ENCODE results near the gene XPO4. TPM values are rescaled to one million over a fixed set of nuclear protein-coding genes. Genes with fewer than 3 reads are reported as not detected.
"Not testable (repeated sequence)": the region's sequence is repeated elsewhere in the genome, so short reads cannot be mapped to it uniquely, and the experiment has no call there.

The XPO4 gene
- 10 to 100 TPM; 19.7 to 19.8 TPM for total RNA-seq

GRCh38 chr13:20902438-20903163, at the start of gene XPO4:
TSS of gene XPO4 (minus strand) at chr13:20902746. CDS start at chr13:20902738, 8 bp downstream.
- peak; percentile 86 for DNase-seq
- Mint-ChIP-seq H3K36me3 (peaks cover 11% of the 10 kb centered on the region), H3K4me1 (peaks cover 28% of the 10 kb centered on the region), H3K9me3 (ENCODE audit: low read depth) (no peaks in the 10 kb centered on the region), H3K27me3 (no peaks in the 10 kb centered on the region), H3K27ac (peak within 1 kb of the TSS; percentile 94), H3K4me3 (peak within 1 kb of the TSS; percentile 96)
- ATAC-seq, result peak; percentile 96
- CTCF ChIA-PET, result interaction anchor here (0.6 to 1.2 kb wide), 5 partner anchors 11 to 274 kb away, joined by 3 to 4 read pairs (median 3); partner anchors contain the start of genes MRPL57 and SKA3

GRCh38 chr13:20948001-20948400, 45.5 kb upstream of the XPO4 start:
- CTCF ChIA-PET, result not testable (repeated sequence)

DNA sequence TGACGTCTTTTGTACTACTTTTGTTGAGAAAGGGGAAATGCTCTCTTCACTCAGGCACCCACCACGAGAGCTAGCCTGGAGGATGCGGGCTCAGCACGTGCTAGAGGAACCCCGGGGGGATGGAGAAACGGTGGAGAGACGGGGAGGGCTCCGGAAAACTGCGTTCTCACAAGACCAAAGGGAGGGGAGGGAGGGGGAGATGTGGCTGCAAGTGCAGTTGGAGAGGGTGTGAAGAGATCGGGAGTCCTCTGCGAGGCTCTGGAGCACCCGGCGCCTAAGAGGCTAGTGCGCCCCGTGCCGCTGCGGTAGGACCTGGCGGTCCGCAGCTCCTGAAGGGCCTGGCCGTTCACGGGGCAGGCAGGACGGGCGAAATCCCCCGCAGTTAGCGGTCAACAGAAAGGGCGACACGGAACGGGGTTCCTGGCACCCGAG, 43.4 kb upstream of the XPO4 start:
- Mint-ChIP-seq H3K36me3 (no peaks in the 10 kb centered on the region), H3K9me3 (ENCODE audit: low read depth) (no peaks in the 10 kb centered on the region), H3K27ac (no peak overlapping the region), H3K27me3 (peaks cover 49% of the 10 kb centered on the region), H3K4me1 (peaks cover 9% of the 10 kb centered on the region), H3K4me3 (no peak overlapping the region)
- DNase-seq (no peak), ATAC-seq (no peak)
- CTCF ChIA-PET, result no interaction called here

More at GRCh38 chr13:20948001-20948400, 45.5 kb upstream of the XPO4 start:
- not testable (repeated sequence) for H3K4me1 Mint-ChIP-seq; H3K9me3 Mint-ChIP-seq (ENCODE audit: low read depth); H3K36me3 Mint-ChIP-seq; ATAC-seq; DNase-seq; H3K4me3 Mint-ChIP-seq; H3K27ac Mint-ChIP-seq
- peaks cover 47% of the 10 kb centered on the region for H3K27me3 Mint-ChIP-seq

- no peak overlapping the region for H3K27ac Mint-ChIP-seq
- no peak overlapping the region for H3K4me3 Mint-ChIP-seq
- CTCF ChIA-PET, result interaction anchor here (0.8 to 1.9 kb wide), 14 partner anchors 9 to 615 kb away, joined by 3 to 10 read pairs (median 3); partner anchors contain the start of genes MRPL57 and SKA3
- H3K36me3 Mint-ChIP-seq, result no peaks in the 10 kb centered on the region
- H3K4me1 Mint-ChIP-seq, result peaks cover 9% of the 10 kb centered on the region
- DNase-seq (no peak), ATAC-seq (no peak)
- H3K9me3 Mint-ChIP-seq (ENCODE audit: low read depth), result no peaks in the 10 kb centered on the region
- H3K27me3 Mint-ChIP-seq, result peaks cover 36% of the 10 kb centered on the region
Measured at GRCh38 chr13:20942938-20943559, 40.5 kb upstream of the XPO4 start.

DNA sequence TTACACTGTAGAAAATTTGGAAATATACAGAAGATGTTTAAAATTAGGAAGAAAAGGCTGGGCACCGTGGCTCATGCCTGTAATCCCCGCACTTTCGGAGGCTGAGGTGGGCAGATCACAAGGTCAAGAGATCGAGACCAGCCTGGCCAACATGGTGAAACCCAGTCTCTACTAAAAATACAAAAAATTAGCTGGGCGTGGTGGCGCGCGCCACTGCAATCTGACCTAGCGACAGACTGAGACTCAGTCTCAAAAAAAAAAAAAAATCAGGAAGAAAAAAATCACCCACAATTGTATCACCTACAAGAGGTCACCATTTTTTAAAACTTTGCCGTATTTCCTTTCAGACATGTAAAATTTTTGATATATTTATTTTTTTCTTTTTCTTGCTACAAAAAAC, 38.0 kb upstream of the XPO4 start:
- H3K4me3 Mint-ChIP-seq; CTCF ChIA-PET; DNase-seq; H3K9me3 Mint-ChIP-seq (ENCODE audit: low read depth); ATAC-seq; H3K27ac Mint-ChIP-seq; H3K36me3 Mint-ChIP-seq; H3K4me1 Mint-ChIP-seq: not testable (repeated sequence)
- H3K27me3 Mint-ChIP-seq, result peaks cover 19% of the 10 kb centered on the region

DNA sequence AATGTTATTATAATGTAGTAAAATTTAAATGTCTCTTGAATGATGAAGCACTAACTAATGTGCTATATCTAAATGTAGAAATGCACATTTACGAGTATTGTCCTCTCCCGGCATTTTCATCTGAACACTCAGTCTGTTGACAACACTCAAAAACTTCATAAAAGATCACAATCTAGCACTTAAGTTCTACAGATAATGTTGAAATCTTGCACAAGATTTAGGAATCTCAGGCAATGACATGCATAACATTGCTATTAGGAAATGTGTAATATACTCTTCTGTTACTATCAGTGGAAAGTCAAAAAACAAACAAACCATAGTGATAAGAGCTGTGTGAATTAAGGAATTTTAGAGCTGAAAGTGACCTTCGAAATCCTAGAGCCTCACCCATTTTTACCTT, 37.5 kb upstream of the XPO4 start:
- peaks cover 16% of the 10 kb centered on the region for H3K27me3 Mint-ChIP-seq
- ATAC-seq (no peak), DNase-seq (no peak)
- CTCF ChIA-PET, result no interaction called here
- H3K27ac Mint-ChIP-seq, result no peak overlapping the region
- H3K4me3 Mint-ChIP-seq, result no peak overlapping the region
- H3K36me3 Mint-ChIP-seq, result no peaks in the 10 kb centered on the region
- H3K4me1 Mint-ChIP-seq, result peaks cover 2% of the 10 kb centered on the region
- no peaks in the 10 kb centered on the region for H3K9me3 Mint-ChIP-seq (ENCODE audit: low read depth)

- DNase-seq (no peak), ATAC-seq (no peak)
- Mint-ChIP-seq H3K4me3 (no peak overlapping the region), H3K9me3 (ENCODE audit: low read depth) (no peaks in the 10 kb centered on the region), H3K27ac (no peak overlapping the region), H3K36me3 (no peaks in the 10 kb centered on the region), H3K4me1 (peaks cover 2% of the 10 kb centered on the region), H3K27me3 (peaks cover 15% of the 10 kb centered on the region)
- CTCF ChIA-PET, result no interaction called here
Measured at GRCh38 chr13:20939662-20940061, 37.1 kb upstream of the XPO4 start.

DNA sequence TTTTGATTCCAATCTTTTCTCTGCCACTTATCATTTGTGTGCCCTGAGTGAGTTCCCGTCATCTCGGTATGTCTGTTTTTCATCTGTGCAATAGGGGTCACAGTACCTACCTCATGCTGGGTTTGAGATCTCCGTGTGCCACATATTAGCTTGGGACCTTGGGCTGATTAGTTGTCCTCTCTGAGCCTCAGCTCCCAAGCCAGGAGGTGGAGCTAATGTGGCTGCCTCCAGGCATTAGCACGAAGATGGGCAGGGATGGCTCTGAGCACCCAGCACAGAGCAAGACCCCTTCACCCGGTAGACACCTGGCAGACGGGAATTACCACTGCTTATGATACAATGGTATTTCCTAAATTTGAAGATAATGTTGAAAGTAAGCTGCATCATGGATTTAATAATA, 35.8 kb upstream of the XPO4 start:
- CTCF ChIA-PET, result interaction anchor here (0.6 kb wide), 1 partner anchor 450 kb away, joined by 4 read pairs; no protein-coding TSS in a partner anchor
- Mint-ChIP-seq H3K36me3 (no peaks in the 10 kb centered on the region), H3K4me3 (no peak overlapping the region), H3K4me1 (no peaks in the 10 kb centered on the region), H3K27ac (no peak overlapping the region), H3K27me3 (peaks cover 10% of the 10 kb centered on the region), H3K9me3 (ENCODE audit: low read depth) (no peaks in the 10 kb centered on the region)
- no peak for DNase-seq
- ATAC-seq, result no peak

GRCh38 chr13:20927596-20928257, 25.2 kb upstream of the XPO4 start:
- no peak overlapping the region for H3K4me3 Mint-ChIP-seq
- no peaks in the 10 kb centered on the region for H3K4me1 Mint-ChIP-seq
- no peak for DNase-seq
- H3K27ac Mint-ChIP-seq, result no peak overlapping the region
- ATAC-seq, result no peak
- H3K9me3 Mint-ChIP-seq (ENCODE audit: low read depth), result no peaks in the 10 kb centered on the region
- H3K27me3 Mint-ChIP-seq, result no peaks in the 10 kb centered on the region
- CTCF ChIA-PET, result interaction anchor here (0.6 to 5.2 kb wide), 7 partner anchors 16 to 734 kb away, joined by 3 to 26 read pairs (median 5); no protein-coding TSS in a partner anchor
- no peaks in the 10 kb centered on the region for H3K36me3 Mint-ChIP-seq

- not testable (repeated sequence) for H3K9me3 Mint-ChIP-seq (ENCODE audit: low read depth); H3K4me3 Mint-ChIP-seq; ATAC-seq; H3K27ac Mint-ChIP-seq; H3K4me1 Mint-ChIP-seq; H3K27me3 Mint-ChIP-seq; H3K36me3 Mint-ChIP-seq; DNase-seq
- CTCF ChIA-PET, result interaction anchor here (0.5 to 5.2 kb wide), 27 partner anchors 9 to 1922 kb away, joined by 3 to 26 read pairs (median 4); partner anchors contain the start of gene XPO4
Measured at GRCh38 chr13:20925395-20925790, 22.8 kb upstream of the XPO4 start.

- Mint-ChIP-seq H3K27ac (no peak overlapping the region), H3K36me3 (no peaks in the 10 kb centered on the region), H3K4me3 (no peak overlapping the region), H3K27me3 (no peaks in the 10 kb centered on the region), H3K4me1 (no peaks in the 10 kb centered on the region), H3K9me3 (ENCODE audit: low read depth) (no peaks in the 10 kb centered on the region)
- CTCF ChIA-PET, result interaction anchor here (0.5 to 5.2 kb wide), 25 partner anchors 10 to 1923 kb away, joined by 3 to 26 read pairs (median 5); partner anchors contain the start of gene XPO4
- peak; percentile 84 for DNase-seq
- no peak for ATAC-seq
Measured at GRCh38 chr13:20924758-20925394, 22.3 kb upstream of the XPO4 start.

- Mint-ChIP-seq H3K27me3 (no peaks in the 10 kb centered on the region), H3K27ac (no peak overlapping the region), H3K4me1 (no peaks in the 10 kb centered on the region), H3K9me3 (ENCODE audit: low read depth) (no peaks in the 10 kb centered on the region), H3K36me3 (no peaks in the 10 kb centered on the region), H3K4me3 (no peak overlapping the region)
- no peak for ATAC-seq
- no peak for DNase-seq
- CTCF ChIA-PET, result interaction anchor here (0.9 to 5.2 kb wide), 5 partner anchors 14 to 432 kb away, joined by 3 to 26 read pairs (median 4); no protein-coding TSS in a partner anchor
Measured at GRCh38 chr13:20923272-20923671, 20.7 kb upstream of the XPO4 start.

DNA sequence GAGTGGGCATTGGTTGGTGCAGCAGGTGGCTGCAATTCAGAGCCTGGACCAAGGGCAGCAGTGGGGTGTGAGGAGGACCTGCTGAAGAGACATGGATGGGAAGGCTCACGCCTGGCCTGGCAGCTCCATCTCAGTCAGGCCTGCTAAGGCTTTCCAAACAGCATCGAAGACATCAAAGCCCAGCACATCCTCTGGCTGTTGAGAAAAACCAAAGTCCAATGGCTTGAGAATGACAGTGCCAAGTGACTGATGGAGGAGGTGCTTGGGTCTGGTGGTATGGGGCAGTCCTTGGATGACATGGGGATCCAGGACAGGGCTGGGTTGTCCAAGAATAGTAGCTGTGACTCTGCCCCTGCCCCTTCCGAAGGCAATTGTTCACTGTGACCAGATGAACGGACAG, 19.0 kb upstream of the XPO4 start:
- Mint-ChIP-seq H3K4me3 (no peak overlapping the region), H3K27me3 (no peaks in the 10 kb centered on the region), H3K36me3 (no peaks in the 10 kb centered on the region), H3K4me1 (no peaks in the 10 kb centered on the region), H3K27ac (no peak overlapping the region), H3K9me3 (ENCODE audit: low read depth) (no peaks in the 10 kb centered on the region)
- CTCF ChIA-PET, result interaction anchor here (0.7 to 1.1 kb wide), 2 partner anchors 426 to 427 kb away, joined by 3 read pairs; no protein-coding TSS in a partner anchor
- DNase-seq (no peak), ATAC-seq (no peak)

All from activated CD8-positive, alpha-beta memory T cell treated with anti-CD3 and anti-CD28 coated beads, Interleukin-2, amount 10 ng/mL, durations not matched to agents 7 days and 5 days (primary cell).